A549 (cell line): ENCODE data around the gene RSPH10B.
"Not testable (repeated sequence)": the region's sequence is repeated elsewhere in the genome, so short reads cannot be mapped to it uniquely, and the experiment has no call there.

ENCODE experiments used
- BCL3 ChIP-seq: fragments of >200 bp; sonication (Bioruptor Twin); formaldehyde crosslinking; IDR thresholded peaks from 3 replicates; pipeline ENCODE4 v1.6.1; 2016
- BHLHE40 ChIP-seq: IDR thresholded peaks from 2 replicates; pipeline ENCODE4 v1.6.1; 2012; ENCODE audit warnings: low read depth, low read length, inconsistent platforms
- CTCF ChIP-seq: fragments of >200 bp; sonication (Bioruptor Twin); formaldehyde crosslinking; IDR thresholded peaks from 3 replicates; pipeline ENCODE4 v1.5.1; 2016
- E2F6 ChIP-seq: IDR thresholded peaks from 2 replicates; pipeline ENCODE4 v1.6.1; 2012; ENCODE audit warnings: low read depth, borderline replicate concordance
- EHMT2 ChIP-seq: fragments of 200-600 bp; sonication (generic); IDR thresholded peaks from 2 replicates; pipeline ENCODE4 v1.6.1; 2016; ENCODE audit warnings: antibody characterized with exemption, low read depth, mild to moderate bottlenecking, moderate library complexity
- EP300 ChIP-seq, 2 experiments: fragments of >200 bp; sonication (Bioruptor Twin); formaldehyde crosslinking; IDR thresholded peaks; 2 replicates in 1 of 2; 3 replicates in 1 of 2; pipeline ENCODE4 v1.6.1; 2016 to 2017
- ESRRA ChIP-seq: fragments of 150-350 bp; IDR thresholded peaks from 2 replicates; pipeline ENCODE4 v1.6.1; 2014; ENCODE audit warnings: mild to moderate bottlenecking, low read length, borderline replicate concordance
- KDM1A ChIP-seq: fragments of 200-600 bp; sonication (generic); IDR thresholded peaks from 2 replicates; pipeline ENCODE4 v1.6.1; 2016; ENCODE audit warnings: low read depth, mild to moderate bottlenecking
- NR3C1 ChIP-seq: fragments of >200 bp; sonication (Bioruptor Twin); formaldehyde crosslinking; IDR thresholded peaks from 3 replicates; pipeline ENCODE4 v1.6.1; 2017
- POLR2A ChIP-seq: IDR thresholded peaks from 2 replicates; pipeline ENCODE4 v1.6.1; 2012; ENCODE audit warnings: mild to moderate bottlenecking, low read length
- RCOR1 ChIP-seq: fragments of 150-350 bp; IDR thresholded peaks from 2 replicates; pipeline ENCODE4 v1.6.1; 2014; ENCODE audit warnings: antibody characterized with exemption, low read length, low read depth
- SMC3 ChIP-seq: fragments of >200 bp; sonication (Bioruptor Twin); formaldehyde crosslinking; IDR thresholded peaks from 3 replicates; pipeline ENCODE4 v1.6.1; 2018; ENCODE audit warnings: inconsistent platforms

DNA sequence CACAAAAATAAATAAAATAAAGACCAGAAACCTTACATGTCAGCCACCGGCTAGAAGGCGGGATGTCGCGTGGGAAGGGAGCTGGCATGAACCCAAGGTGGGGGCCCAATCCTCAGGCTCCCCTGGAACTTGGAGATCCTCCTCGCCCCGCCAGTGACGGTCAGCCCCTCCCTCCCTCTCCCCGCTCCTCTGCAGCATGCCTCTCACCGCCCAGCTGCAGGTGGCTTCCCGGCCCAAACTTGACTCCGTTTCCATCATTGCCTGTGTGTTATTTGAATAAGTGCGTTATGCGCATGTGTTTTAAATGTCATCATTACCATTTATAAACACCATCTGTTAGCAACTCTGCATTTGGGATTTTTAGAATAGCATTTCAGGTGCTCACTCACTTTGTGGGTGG lies 7.3 kb downstream of the RSPH10B start:
- not testable (repeated sequence) for TF ChIP-seq EP300 (IDR thresholded peaks at IDR 0.05); POLR2A; BHLHE40; NR3C1; CTCF; EHMT2; BCL3; RCOR1; KDM1A; SMC3; E2F6; ESRRA
